KG1 (cell line): Measurements from ENCODE around the gene GPAT3.
"Not testable (repeated sequence)": the region's sequence is repeated elsewhere in the genome, so short reads cannot be mapped to it uniquely, and the experiment has no call there.

Experiments
- DNase-seq: peaks from one replicate; lab custom pipeline; 2025; lab: John Stamatoyannopoulos, UW

Gene GPAT3

GRCh38 chr4:83535520-83536361, at the start of gene GPAT3:
GPAT3 (plus strand) TSS chr4:83536108; CDS start chr4:83536623, 515 bp downstream.
- peak; percentile 34 for DNase-seq

DNA sequence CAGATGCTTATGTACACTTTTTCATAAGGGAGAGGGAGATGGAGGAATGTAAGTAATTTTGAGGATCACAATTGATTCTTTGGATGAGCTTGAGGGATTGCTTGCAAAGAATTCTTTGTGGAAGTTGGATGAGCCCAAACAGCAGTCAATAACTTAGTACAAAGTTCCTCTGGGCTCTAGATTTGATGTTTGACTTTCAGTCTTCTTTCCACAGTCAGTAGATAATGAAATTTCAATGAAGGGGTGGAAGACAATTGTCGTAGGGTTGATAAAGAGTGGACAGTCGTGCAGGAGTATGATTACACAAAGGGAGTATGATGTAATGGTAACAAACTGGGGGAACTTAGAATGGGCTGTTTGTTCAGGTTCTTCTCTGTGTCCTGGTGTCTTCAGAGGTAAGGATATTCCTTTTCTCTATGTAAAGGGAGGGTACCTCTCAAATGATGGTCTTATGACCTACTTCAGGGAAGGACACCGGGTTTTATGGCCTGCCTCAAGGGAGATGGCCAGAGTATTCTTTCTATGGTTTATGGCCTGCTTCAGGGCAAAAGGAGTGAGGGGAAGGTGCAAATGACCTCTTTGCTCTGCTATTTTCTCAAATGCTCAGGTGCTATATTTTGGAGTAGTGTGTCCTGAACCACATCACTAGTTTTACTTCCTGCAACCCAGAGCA, 49.3 kb upstream of the GPAT3 start:
- DNase-seq = no peak

- DNase-seq = no peak
Observed at GRCh38 chr4:83489711-83490326, 46.1 kb upstream of the GPAT3 start.

DNA sequence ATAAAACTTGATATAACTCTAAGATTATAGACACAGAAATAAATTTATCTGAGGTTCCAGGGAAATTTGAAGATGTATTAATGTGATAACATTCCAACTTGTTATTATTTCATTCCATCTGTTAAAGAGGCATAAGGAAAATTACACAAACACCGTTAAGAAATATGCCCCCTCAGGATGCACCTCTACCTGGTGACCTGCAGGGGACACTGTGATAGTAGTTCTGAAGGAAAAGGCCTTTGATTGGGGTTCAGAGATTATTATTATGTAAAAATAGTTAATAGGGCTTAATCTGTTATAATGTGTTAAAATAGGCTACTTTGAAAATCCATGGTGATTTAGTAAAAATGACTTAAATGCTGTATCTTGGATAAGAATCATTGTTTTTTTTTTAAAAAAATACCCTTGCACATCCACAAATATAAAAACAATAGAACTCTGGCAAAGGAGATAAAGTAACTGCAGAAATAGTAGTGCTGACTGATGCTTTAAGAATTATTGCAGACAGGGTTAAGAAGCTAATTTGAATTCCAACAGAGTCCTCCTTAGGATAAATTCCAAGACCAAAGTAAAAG, 44.9 kb upstream of the GPAT3 start:
- no peak for DNase-seq

- DNase-seq = not testable (repeated sequence)
Observed at GRCh38 chr4:83496085-83496917, 39.6 kb upstream of the GPAT3 start.

DNA sequence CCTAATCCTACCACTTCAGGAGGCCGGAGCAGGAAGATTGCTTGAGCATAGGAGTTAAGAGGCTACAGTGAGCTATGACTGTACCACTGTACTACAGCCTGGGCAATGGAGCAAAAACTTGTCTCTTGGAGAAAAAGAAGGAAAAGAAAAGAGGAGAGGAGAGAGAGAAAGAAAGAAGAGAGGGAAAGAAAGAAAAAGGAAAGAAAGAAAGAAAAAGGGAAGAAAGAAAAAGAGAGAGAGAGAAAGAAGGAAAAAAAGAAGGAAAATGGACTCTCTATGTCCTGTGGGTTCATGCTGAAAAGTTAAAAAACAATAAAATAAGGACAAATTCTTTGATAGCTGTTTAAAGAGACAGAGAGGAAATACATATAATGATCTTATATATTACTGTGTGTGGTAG, 37.7 kb upstream of the GPAT3 start:
- no peak for DNase-seq

DNA sequence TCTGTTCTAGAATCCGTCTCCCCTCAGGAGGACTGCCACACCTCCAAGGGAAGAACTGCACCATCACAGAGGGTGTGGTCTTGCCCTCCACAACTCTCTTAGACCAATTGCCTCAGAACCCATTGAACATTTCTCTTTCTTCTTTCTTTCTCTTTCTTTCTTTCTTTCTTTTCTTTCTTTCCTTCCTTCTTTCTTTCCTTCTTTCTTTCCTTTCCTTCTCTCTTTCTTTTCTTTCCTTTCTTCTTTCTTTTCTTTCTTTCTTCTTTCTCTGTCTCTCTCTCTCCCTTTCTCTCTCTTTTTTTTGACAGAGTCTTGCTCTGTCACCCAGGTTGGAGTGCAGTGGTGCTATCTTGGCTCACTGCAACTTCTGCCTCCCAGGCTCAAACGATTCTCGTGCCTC, 34.2 kb upstream of the GPAT3 start:
- not testable (repeated sequence) for DNase-seq

DNA sequence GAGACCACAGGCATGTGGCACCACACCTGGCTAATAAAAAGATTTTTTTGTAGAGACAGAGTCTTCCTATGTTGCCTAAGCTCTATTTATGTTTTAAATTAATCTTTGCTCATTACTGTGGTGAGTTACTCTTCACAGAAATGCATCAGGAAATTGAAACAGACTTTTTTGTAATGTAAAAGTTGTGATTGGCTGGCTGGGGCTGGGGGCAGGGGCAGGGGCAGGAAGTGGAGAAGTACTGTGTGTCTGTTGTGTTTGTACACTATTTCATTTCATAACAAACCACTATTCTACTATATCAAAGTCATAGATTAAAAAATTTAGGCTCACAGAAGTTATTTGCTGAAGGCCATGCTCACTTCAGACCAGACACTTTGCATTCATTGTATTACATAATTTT, 31.9 kb upstream of the GPAT3 start:
- DNase-seq = no peak

- no peak for DNase-seq
Observed at GRCh38 chr4:83504503-83504902, 31.4 kb upstream of the GPAT3 start.

- no peak for DNase-seq
Observed at GRCh38 chr4:83504996-83505395, 30.9 kb upstream of the GPAT3 start.

DNA sequence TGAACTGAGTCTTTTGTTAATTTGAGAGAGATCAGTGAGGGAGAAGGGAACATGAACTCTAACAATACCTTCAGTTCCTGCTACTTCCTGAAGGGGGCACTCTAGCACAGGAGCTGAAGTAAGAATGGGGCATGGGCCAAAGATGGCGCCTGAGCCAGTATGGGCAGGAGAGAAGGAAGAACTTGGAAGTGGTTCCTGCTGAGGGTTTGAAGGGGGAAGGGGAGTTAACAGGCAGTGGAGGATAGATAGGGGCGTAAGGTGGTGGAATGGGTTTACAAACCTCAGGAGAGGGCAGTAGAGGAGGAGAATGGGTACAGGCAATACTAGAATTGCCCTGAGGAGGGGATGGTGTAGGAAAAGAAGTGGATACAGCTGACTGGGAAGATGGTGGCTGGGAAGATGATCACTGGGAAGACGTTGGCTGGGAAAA, 26.7 kb upstream of the GPAT3 start:
- peak; percentile 47 for DNase-seq

GRCh38 chr4:83510442-83510841, 25.5 kb upstream of the GPAT3 start:
- no peak for DNase-seq

GRCh38 chr4:83516042-83516772, 19.7 kb upstream of the GPAT3 start:
- no peak for DNase-seq

DNA sequence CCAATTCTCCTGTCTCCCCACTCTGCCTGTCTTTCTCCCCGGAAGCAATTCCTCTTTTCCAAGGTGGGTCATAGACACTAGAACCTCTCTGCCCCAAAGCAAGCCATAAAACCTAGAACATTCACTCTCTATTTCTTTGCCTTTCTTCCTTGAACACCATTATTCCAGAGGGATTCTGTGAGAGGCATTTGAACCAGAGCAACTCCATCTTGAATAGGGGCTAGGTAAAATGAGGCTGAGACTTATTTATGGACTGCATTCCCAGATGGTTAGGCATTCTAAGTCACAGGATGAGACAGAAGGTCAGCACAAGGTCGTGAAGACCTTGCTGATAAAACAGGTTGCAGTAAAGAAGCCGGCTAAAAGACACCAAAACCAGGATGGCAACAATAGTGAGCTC, 13.7 kb upstream of the GPAT3 start:
- DNase-seq = no peak

DNA sequence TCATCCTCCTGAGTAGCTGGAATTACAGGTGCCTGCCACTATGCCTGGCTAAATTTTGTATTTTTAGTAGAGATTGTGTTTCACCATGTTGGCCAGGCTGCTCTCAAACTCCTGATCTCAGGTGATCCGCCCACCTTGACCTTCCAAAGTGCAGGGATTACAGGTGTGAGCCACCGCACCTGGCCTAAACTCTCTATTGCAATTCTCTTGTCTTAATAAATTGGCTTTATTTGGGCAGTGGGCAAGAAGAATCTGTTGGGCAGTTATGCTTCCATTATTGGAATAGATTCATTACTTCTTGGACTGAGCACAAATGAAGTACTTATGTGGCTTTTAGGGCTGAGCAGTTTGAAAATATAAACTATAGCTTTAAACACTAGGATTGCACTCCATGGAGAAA, 8.2 kb upstream of the GPAT3 start:
- DNase-seq = no peak

DNA sequence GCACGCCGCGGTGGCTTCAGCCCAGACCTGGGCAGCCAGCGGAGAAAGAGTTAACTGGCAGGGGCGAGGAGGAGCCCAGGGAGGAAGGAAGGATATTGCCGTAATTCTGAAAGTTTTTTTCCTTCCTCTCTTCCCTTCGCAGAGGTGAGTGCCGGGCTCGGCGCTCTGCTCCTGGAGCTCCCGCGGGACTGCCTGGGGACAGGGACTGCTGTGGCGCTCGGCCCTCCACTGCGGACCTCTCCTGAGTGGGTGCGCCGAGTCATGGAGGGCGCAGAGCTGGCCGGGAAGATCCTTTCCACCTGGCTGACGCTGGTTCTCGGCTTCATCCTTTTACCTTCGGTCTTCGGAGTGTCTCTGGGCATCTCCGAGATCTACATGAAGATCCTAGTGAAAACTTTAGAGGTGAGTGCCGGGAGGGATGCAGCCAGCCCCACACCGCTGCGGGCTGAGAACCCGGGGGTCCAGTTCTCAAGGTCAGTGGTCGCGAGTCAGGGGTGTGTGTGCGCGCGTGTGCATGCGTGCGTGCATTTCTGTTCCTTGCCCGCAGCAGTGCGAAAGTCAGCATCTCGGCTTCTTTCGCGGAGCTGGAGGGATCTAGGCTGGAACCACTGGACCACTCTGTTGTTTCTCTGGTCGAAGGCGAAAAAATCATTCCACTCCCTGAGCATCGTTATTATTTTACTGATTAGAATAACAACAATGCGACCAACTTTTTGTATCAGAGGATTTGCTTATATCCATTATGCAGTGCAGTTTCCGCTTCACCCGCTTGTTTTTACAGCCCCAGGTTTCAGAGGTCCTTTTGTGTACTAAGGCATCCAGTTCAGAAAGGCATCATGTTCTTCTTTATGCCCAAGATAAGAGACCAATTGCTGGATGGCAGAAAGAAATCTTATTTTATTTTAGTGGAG, 709 bp downstream of the GPAT3 start:
- no peak for DNase-seq

DNA sequence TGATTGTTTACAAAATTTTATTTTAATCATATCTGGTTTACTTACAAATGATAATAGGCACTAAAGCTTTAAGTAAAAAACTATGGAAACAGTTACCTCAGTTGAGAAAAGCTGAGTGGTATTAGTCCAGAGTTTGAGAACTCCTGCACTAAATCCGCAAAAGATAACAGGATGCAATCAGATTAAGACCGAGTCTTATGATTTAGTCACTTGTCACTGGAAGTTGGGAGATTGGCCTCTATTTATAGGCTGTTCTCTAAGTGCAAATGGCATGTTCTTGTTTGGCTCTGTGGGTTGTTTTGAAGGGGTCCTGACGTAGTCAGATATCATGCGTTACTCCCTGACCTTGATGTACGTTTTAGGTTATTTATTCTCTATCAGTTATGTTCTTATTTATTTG, 6.3 kb downstream of the GPAT3 start:
- no peak for DNase-seq

- no peak for DNase-seq
Observed at GRCh38 chr4:83546786-83547185, 10.9 kb downstream of the GPAT3 start.

GRCh38 chr4:83548151-83548905, 12.4 kb downstream of the GPAT3 start:
- DNase-seq = peak; percentile 37
